Trophoblast cell (in vitro differentiated cells and primary cell): ENCODE data around the gene TMUB2.

Experiments used
- DNase-seq, 2 donors: peaks; one replicate each; pipeline ENCODE4 v3.0.0-alpha.2; 2016
- H2AFZ ChIP-seq: 2 replicates; pipeline ENCODE4 v1.6.1; 2013; ENCODE audit warnings: low read length, moderate library complexity, mild to moderate bottlenecking; ENCODE audit not compliant: insufficient read depth, poor library complexity
- H2AK5ac ChIP-seq: 2 replicates; pipeline ENCODE4 v1.6.1; 2013; ENCODE audit warnings: mild to moderate bottlenecking, low read length
- H2BK120ac ChIP-seq: 2 replicates; pipeline ENCODE4 v1.6.1; 2013; ENCODE audit warnings: low read length, mild to moderate bottlenecking, moderate library complexity; ENCODE audit not compliant: insufficient read depth, poor library complexity
- H2BK12ac ChIP-seq: 2 replicates; pipeline ENCODE4 v1.6.1; 2013; ENCODE audit warnings: mild to moderate bottlenecking, low read length, moderate library complexity
- H2BK5ac ChIP-seq: 2 replicates; pipeline ENCODE4 v1.6.1; 2013; ENCODE audit warnings: low read length, low read depth, moderate library complexity, mild to moderate bottlenecking; ENCODE audit not compliant: poor library complexity
- H3K14ac ChIP-seq: 2 replicates; pipeline ENCODE4 v1.6.1; 2013; ENCODE audit warnings: mild to moderate bottlenecking, low read length
- H3K18ac ChIP-seq: 2 replicates; pipeline ENCODE4 v1.6.1; 2013; ENCODE audit warnings: mild to moderate bottlenecking, low read length
- H3K23ac ChIP-seq: 2 replicates; pipeline ENCODE4 v1.6.1; 2013; ENCODE audit warnings: low read length
- H3K27ac ChIP-seq: 2 replicates; pipeline ENCODE4 v1.5.1; 2013; ENCODE audit warnings: low read depth, mild to moderate bottlenecking, inconsistent platforms, low read length, moderate library complexity
- H3K27me3 ChIP-seq: 2 replicates; pipeline ENCODE4 v1.6.1; 2013; ENCODE audit warnings: inconsistent platforms, mild to moderate bottlenecking, low read length, moderate library complexity; ENCODE audit not compliant: insufficient read depth
- H3K36me3 ChIP-seq, 2 experiments: 1 replicate in 1 of 2; 2 replicates in 1 of 2; pipeline ENCODE4 v1.6.1; 2013; ENCODE audit warnings: low read length in 2 of 2, mild to moderate bottlenecking in 2 of 2, moderate library complexity in 1 of 2; ENCODE audit not compliant: insufficient read depth in 2 of 2, control insufficient read depth in 1 of 2
- H3K4ac ChIP-seq: 2 replicates; pipeline ENCODE4 v1.6.1; 2013; ENCODE audit warnings: low read depth, mild to moderate bottlenecking, low read length, moderate library complexity
- H3K4me1 ChIP-seq, 2 experiments: 1 replicate in 1 of 2; 2 replicates in 1 of 2; pipeline ENCODE4 v1.6.1; 2013; ENCODE audit warnings: low read length in 2 of 2, mild to moderate bottlenecking in 2 of 2, moderate library complexity in 1 of 2; ENCODE audit not compliant: insufficient read depth in 2 of 2, control insufficient read depth in 1 of 2
- H3K4me2 ChIP-seq: 2 replicates; pipeline ENCODE4 v1.6.1; 2013; ENCODE audit warnings: inconsistent platforms, mild to moderate bottlenecking, low read length, moderate library complexity
- H3K4me3 ChIP-seq: 2 replicates; pipeline ENCODE4 v1.5.1; 2013; ENCODE audit warnings: mild to moderate bottlenecking, low read depth, low read length, inconsistent platforms
- H3K79me1 ChIP-seq: one replicate; pipeline ENCODE4 v1.6.1; 2013; ENCODE audit warnings: low read length
- H3K79me2 ChIP-seq: 2 replicates; pipeline ENCODE4 v1.6.1; 2013; ENCODE audit warnings: low read length, mild to moderate bottlenecking; ENCODE audit not compliant: control insufficient read depth, insufficient read depth, poor library complexity
- H3K9ac ChIP-seq: 2 replicates; pipeline ENCODE4 v1.6.1; 2013; ENCODE audit warnings: mild to moderate bottlenecking, low read length
- H3K9me3 ChIP-seq: 2 replicates; pipeline ENCODE4 v1.6.1; 2013; ENCODE audit warnings: low read depth, mild to moderate bottlenecking, control low read depth, inconsistent platforms, low read length; ENCODE audit not compliant: insufficient read depth
- H4K12ac ChIP-seq: 2 replicates; pipeline ENCODE4 v1.6.1; 2013; ENCODE audit warnings: low read depth, mild to moderate bottlenecking, low read length, moderate library complexity
- H4K8ac ChIP-seq: 2 replicates; pipeline ENCODE4 v1.6.1; 2013; ENCODE audit warnings: low read depth, mild to moderate bottlenecking, low read length, moderate library complexity
- H4K91ac ChIP-seq: one replicate; pipeline ENCODE4 v1.6.1; 2013; ENCODE audit warnings: low read depth, mild to moderate bottlenecking, low read length, moderate library complexity
- WGBS: extraction: QIAGEN DNeasy Blood & Tissue Kit; methylation state at CpG from one replicate; pipeline ENCODE4 v1.1.7; 2013; ENCODE audit warnings: missing lambda C conversion rate; ENCODE audit not compliant: insufficient read length, insufficient coverage; ENCODE audit errors: extremely low coverage; 5-methylcytosine and 5-hydroxymethylcytosine counted together

TMUB2 gene

GRCh38 chr17:44202756-44203155 lies 16.0 kb downstream of the TMUB2 start:
- no peak for DNase-seq
- Histone ChIP-seq H3K23ac (no peak overlapping the region), H3K4me3 (no peak overlapping the region), H2BK12ac (no peak overlapping the region), H3K9me3 (no peaks in the 10 kb centered on the region), H4K12ac (no peak overlapping the region), H3K4me1 (peaks cover 6 to 11% of the 10 kb centered on the region in 2 experiments), H3K9ac (no peak overlapping the region), H4K8ac (no peak overlapping the region), H3K79me1 (peaks cover 14% of the 10 kb centered on the region), H4K91ac (no peak overlapping the region), H2AK5ac (no peak overlapping the region), H3K27me3 (no peaks in the 10 kb centered on the region), H3K4me2 (no peak overlapping the region), H3K79me2 (peaks cover 18% of the 10 kb centered on the region), H3K27ac (no peak overlapping the region), H2AFZ (no peak overlapping the region), H2BK120ac (no peak overlapping the region), H3K14ac (no peak overlapping the region), H3K36me3 (peaks cover 13 to 14% of the 10 kb centered on the region in 2 experiments), H3K4ac (no peak overlapping the region), H3K18ac (no peak overlapping the region), H2BK5ac (no peak overlapping the region)
- WGBS = no CpG with 5 or more reads among the region's 4 CpGs

- WGBS = no CpG with 5 or more reads among the region's 9 CpGs
- no peak overlapping the region for H3K27ac ChIP-seq
These were observed 17.1 kb downstream of the TMUB2 start for GRCh38 chr17:44203731-44204440.

GRCh38 chr17:44204441-44204882 lies 17.7 kb downstream of the TMUB2 start:
- H3K79me2 ChIP-seq = peaks cover 5% of the 10 kb centered on the region
- H3K4me1 ChIP-seq = peaks cover 0 to 3% of the 10 kb centered on the region in 2 experiments
- DNase-seq = no peak
- H3K18ac ChIP-seq = no peak overlapping the region
- no peak overlapping the region for H2AFZ ChIP-seq
- no CpG with 5 or more reads among the region's 5 CpGs for WGBS
- H4K91ac ChIP-seq = no peak overlapping the region
- no peak overlapping the region for H4K12ac ChIP-seq
- H3K36me3 ChIP-seq = peaks cover 27 to 28% of the 10 kb centered on the region in 2 experiments
- H3K79me1 ChIP-seq = peaks cover 6% of the 10 kb centered on the region
- H3K4ac ChIP-seq = no peak overlapping the region
- no peak overlapping the region for H3K4me3 ChIP-seq
- H3K27ac ChIP-seq = no peak overlapping the region
- H2BK5ac ChIP-seq = no peak overlapping the region
- no peak overlapping the region for H2AK5ac ChIP-seq
- no peak overlapping the region for H3K23ac ChIP-seq
- no peak overlapping the region for H3K4me2 ChIP-seq
- no peak overlapping the region for H3K9ac ChIP-seq
- no peaks in the 10 kb centered on the region for H3K9me3 ChIP-seq
- no peaks in the 10 kb centered on the region for H3K27me3 ChIP-seq
- no peak overlapping the region for H2BK12ac ChIP-seq
- H4K8ac ChIP-seq = no peak overlapping the region
- H2BK120ac ChIP-seq = no peak overlapping the region
- H3K14ac ChIP-seq = no peak overlapping the region

More at GRCh38 chr17:44203731-44204440, 17.1 kb downstream of the TMUB2 start:
- Histone ChIP-seq H3K14ac (no peak overlapping the region), H3K36me3 (peaks cover 22 to 23% of the 10 kb centered on the region in 2 experiments), H3K4ac (no peak overlapping the region), H3K18ac (no peak overlapping the region), H3K27me3 (no peaks in the 10 kb centered on the region), H2AK5ac (no peak overlapping the region), H3K4me1 (peaks cover 0 to 3% of the 10 kb centered on the region in 2 experiments), H2BK120ac (no peak overlapping the region), H3K4me2 (no peak overlapping the region), H3K79me1 (peaks cover 9% of the 10 kb centered on the region), H3K23ac (no peak overlapping the region), H3K9me3 (no peaks in the 10 kb centered on the region), H3K79me2 (peaks cover 7% of the 10 kb centered on the region), H2BK12ac (no peak overlapping the region), H2BK5ac (no peak overlapping the region), H3K4me3 (no peak overlapping the region), H4K12ac (no peak overlapping the region), H4K8ac (no peak overlapping the region), H3K9ac (no peak overlapping the region), H4K91ac (no peak overlapping the region), H2AFZ (no peak overlapping the region)
- peak in 1 of 2 donors; percentile 64 for DNase-seq

GRCh38 chr17:44205962-44206824 lies 19.4 kb downstream of the TMUB2 start:
- no peak for DNase-seq
- Histone ChIP-seq H4K91ac (no peak overlapping the region), H3K9me3 (no peaks in the 10 kb centered on the region), H2BK12ac (no peak overlapping the region), H3K23ac (no peak overlapping the region), H3K4me3 (peak overlapping the region; percentile 8), H3K18ac (no peak overlapping the region), H3K9ac (no peak overlapping the region), H4K8ac (no peak overlapping the region), H2AK5ac (no peak overlapping the region), H2AFZ (no peak overlapping the region), H3K4ac (no peak overlapping the region), H3K27me3 (no peaks in the 10 kb centered on the region), H3K4me1 (peaks cover 3 to 4% of the 10 kb centered on the region in 2 experiments), H3K79me1 (no peaks in the 10 kb centered on the region), H2BK120ac (no peak overlapping the region), H3K27ac (no peak overlapping the region), H3K14ac (no peak overlapping the region), H3K79me2 (no peaks in the 10 kb centered on the region), H3K4me2 (no peak overlapping the region), H4K12ac (no peak overlapping the region), H3K36me3 (peaks cover 41 to 44% of the 10 kb centered on the region in 2 experiments), H2BK5ac (no peak overlapping the region)
- no CpG with 5 or more reads among the region's 13 CpGs for WGBS
